NK-92 (cell line): Measurements from ENCODE around the gene FRMPD4.

Experiments
- DNase-seq: peaks from one replicate; lab custom pipeline; 2025; ENCODE audit not compliant: unreplicated experiment; lab: John Stamatoyannopoulos, UW

FRMPD4 gene

DNA sequence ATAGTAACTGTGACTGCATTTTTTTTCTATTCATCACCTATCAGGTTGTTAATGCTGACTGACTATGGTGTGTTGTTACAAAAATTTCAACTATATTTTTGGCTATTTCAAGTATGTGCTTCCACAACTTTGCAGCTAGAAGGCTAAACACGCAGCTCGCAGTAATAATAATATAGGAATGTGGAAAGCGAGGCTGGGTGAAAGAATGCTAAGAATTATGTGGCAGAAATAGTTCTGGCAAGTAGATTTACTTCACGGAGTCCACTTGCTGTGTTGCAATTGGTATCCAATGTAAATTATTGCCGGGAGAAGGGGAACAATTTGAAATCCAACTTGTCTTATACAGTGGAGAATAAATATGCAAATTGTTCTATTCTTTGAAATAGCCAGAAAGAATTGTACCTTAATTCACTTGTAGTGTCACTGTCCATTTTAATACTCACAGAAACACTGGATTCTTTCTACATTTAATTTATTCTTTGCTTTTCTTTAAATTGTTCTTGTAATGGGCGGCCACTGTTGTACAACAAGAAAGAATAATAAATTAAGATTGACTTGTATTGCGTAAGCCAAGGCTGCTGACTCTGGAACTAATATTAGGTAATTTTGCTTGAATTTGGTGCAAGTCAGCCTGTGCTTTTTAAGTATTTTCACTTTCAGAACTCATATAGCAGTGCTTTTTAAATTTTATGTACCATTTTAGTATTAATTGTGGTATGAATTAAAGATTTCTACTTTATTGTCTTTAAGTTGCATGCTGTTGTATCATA, 154.9 kb downstream of the FRMPD4 start:
- DNase-seq, result no peak

DNA sequence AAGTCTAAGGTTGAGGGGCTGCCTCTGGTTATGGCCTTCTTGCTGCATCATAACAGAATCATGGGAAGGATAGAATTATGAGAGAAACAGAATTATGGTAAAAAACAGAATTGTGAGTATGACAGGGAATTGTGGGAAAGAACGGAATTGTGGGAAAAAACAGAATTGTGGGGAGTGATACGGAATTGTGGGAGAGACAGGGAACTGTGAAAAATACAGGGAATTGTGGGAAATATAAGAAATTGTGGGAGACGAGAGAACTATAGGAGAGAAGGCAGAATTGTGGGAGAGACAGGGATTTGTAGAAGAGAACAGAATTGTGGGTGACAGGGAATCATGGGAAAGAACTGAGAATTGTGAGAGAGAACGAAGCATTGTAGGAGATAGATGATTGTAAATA, 159.1 kb downstream of the FRMPD4 start:
- DNase-seq, result no peak

DNA sequence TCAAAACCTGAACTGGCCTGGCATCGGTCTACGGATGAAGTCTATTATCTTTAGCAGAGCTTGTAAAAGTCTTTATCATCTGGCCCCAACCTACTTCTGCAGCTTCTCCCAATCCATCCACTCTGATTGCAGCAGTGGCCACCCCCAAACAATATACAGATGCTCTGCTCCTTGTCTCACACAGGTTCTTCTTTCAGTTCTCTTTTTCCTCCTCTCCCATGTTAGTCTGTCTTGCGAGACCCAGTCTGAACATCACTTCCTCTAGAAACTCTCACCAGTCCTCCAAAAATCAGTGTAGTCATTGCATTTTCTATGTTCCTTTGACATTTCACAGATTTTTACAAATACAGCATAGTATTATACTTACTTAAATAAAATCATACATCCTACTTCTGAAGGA, 163.0 kb downstream of the FRMPD4 start:
- no peak for DNase-seq

DNA sequence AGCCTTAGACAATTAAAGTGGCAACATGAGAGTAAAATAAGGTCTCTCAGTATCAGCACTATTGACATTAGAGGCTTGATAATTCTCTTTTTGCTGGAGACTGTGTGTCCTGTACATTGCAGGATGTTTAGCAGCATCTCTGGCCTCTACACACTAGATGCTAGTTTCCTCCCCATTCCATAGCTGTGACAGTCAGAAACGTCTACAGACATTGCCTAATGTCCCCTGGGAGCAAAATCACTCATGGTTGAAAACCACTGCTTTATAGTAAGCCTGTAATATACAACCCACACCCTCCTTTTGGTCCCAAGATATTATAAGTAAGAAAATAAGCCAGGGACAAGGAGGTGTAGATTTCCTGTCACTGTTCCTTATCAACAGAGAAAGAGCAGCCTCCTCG, 166.0 kb downstream of the FRMPD4 start:
- DNase-seq, result no peak

DNA sequence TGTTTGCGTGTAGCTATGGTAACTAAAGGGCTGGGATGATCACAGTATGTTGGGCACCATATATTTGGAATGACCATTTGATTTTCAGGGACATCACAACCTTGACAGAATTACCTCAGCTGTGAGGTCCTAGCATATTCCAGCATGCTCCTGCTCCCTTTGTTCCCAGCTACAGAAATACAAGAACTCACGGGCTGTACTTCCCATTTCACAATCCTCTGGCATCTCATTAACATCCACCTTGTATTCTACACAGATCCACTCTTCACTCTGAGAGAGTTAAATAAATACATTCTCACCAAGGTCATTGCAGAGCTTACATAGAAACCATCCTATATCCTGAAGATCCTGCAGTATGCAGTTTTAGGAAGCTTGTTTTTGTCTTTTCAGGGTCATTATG, 169.7 kb downstream of the FRMPD4 start:
- DNase-seq, result no peak

DNA sequence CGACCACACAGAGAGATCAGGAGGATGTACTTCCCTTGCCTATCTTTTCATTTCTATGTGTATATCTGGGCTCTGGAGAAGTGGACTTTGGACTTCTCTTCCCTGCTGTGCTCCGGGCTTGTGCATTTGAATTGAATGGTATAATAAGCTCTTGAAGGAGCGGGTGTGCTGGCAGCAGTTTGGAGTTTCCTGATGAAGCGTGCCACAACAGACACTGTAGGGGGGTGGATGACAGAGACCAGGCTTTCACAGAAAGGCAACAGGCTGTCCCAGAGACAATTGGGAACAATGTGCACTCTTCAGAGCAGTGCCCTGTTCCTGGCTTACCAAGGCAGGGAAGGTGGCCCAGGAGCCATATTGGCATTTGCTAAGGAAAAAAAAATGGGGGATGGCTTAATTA, 170.1 kb downstream of the FRMPD4 start:
- no peak for DNase-seq

DNA sequence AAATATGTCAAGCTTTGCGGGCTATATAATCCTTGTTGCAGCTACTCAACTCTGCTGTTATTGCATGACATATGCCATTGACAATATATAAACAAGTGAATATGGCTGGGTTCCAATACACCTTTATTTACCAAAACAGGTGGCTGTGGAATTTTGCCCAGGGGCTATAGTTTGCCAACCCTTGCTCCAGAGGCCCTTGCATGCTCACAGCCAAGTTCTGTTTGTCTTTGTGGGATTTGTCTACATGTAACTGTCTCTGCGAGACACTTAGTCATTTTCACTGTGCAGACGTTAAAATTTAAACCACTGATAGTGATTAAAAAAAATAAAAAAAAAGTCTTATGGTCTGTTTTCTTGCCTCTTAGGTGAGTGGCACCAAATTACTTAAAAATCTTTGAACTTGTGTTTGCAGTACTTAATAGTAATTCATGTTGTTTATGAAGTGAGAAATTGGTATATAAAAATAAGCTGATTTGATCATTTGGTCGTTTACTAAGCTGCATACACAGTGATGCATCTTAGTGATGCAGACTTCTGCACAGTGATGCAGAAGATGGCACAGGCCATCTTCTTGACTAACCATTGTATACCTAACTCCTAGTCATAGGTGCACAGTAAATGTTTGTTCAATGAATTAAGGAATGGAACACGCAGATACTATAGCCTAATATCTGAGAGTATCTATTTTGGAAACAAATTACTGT, 170.9 kb downstream of the FRMPD4 start:
- no peak for DNase-seq

DNA sequence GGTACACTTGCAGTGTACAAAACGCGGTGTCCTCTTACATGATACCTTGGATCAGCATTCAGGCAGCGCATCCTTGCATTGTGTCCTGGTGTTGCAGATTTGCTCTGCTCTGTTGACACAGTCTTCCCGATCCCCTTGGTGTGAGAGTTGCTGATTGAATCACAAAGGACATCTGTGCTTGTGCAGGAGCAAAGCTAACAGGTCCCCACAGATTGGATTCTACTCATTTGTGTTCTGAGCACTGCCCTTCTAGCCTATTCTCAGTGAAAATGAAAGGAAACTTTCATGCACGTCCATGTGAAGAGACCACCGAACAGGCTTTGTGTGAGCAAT, 171.4 kb downstream of the FRMPD4 start:
- no peak for DNase-seq

DNA sequence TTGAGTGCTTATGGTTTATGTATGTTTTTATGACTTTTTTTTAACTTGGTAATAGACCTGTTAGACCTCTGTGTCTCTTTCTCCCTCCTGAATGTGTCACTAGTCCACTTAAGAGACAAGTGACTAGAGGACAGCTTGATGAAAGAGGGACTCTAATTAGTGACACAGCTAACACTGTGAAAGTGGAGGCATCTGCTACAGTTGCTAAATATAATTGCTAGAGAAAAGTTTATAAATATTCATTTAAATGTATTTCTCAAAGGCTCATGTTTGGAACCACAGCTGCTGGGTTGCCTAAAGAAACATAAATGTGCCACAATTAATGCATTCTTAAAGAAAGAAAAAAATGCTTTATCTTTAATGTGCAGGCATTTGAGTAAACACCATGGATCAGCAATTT, 176.4 kb downstream of the FRMPD4 start:
- DNase-seq, result no peak

DNA sequence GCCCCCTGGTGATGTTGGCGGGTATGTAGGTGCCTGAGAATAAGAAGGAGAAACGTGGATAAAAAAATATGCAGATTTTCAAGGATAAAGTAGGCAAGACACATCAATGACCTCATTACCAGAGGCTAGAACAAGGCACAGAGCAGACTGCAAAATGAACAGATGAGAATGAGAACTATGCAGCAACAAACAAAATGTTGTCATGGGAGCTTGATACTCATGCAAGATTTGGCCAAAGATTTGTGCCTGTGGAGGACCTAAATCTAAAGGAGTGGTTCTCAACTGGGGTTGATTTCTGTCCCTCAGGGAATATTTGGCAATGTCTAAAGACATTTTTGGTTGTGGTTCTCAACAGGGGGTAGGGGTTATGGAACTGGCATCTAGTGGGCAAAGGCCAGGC, 177.3 kb downstream of the FRMPD4 start:
- DNase-seq, result no peak

DNA sequence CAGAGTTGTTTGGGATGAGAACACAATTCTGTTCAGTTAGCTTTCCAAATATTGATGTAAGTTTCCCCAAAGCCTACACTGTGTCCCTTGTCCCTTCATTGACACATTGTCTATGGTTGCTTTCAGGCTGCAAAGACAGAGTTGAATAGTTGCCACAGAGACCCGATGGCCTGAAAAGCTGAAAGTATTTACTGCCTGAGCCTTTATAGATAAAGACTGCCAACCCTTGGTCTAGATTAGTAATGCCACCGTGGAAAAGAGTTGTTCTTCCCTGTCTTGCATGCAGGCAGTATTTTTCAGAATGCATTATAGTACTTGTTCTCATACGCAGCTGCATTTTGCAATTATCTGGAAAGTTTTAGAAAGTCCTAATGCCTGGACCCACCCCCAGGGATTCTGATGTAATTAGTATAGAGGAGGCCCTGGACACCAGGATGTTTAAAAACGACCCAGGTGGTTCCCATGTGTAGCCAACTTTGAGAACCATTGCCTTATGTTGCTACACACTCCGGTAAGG, 180.8 kb downstream of the FRMPD4 start:
- no peak for DNase-seq

DNA sequence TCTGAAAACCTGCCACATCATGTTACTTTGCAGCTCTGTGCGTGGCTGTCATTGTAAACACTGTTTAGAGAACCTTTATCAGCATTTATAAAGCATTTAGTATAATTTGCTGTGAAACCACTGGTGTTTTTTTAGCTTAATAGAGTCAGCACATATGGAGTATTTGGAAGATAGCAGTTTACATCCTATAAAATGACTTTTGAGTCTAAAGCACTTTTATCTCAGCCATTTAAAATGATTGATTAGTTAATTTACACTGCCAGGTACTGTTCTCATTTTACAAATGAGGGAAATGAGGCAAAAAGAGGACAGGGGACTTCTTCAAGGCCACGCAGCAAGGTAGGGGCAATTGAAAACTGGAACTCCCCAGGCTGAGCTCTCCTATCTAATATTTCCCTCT, 181.7 kb downstream of the FRMPD4 start:
- DNase-seq, result no peak

DNA sequence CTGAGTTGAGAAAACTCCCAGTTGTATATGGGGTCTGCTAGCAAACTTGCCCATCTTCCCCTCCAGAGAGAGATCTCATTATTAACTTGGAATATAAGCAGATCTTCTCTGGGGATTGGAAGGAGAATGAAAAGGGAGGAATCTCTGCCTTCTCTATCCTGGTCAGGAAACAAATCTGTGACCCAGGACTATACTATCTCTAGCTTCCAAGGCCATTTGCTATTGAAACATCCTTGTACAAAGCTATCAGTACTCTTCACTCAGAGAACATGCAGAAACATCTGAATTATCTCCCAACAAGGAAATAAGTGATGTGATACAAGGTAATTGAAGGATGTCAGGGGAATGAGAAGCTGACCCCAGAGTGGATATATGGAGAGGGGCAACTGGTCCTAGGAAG, 183.8 kb downstream of the FRMPD4 start:
- DNase-seq, result no peak

DNA sequence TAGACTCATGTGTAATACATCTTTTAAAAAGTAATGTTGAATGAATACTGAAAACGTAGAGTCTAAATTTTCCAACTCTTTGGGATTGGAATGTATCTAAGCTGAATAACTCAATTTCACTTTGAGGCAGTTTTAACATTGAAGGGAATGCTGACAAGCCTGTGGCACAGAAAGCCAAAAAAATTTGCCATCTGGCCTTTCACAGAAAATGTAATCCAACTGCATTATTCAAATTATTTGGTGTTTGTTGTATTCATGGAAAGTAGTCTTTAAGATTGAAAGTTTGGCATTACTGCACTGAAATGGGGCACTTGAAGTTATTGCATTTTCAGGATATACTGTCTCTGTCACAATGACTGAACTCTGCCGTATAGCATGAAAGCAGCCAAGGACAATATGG, 186.9 kb downstream of the FRMPD4 start:
- no peak for DNase-seq

DNA sequence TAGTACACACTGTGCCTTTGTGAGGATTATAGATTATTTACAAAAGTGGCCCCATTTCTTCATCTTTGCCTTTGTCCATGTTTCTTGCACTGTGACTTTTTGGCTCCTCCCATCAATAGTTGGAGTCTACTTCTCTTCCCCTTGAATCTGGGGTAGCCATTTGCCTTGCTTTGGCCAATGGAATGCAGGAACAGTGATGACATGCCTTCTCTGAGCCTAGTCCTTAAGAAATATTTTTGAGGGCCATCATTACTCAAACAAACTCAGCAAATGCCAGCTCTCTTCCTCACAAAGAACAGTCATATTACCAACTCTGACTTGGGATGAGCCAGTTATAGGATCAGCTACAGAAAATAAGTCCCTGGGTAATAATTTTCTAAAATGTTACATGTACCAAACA, 189.6 kb downstream of the FRMPD4 start:
- no peak for DNase-seq

DNA sequence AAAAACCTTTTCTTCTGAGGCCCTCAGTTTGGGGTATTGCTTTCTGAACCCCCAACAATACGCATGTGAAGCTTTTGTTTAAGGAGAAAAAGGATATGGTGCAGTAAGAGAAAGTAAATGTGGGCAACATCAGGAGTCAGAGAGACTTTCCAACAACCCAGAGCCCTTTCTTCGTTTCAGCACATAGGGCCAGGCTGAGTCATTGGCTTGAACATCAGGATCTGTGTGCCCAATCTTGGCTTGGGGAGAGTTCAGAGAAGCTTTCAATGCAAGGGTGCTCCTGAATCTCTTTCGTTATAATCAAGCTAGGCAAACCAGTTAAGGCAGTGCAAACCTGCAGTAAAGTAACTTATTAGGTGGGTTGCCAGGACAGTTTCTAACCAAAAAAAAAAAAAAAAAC, 191.2 kb downstream of the FRMPD4 start:
- no peak for DNase-seq

DNA sequence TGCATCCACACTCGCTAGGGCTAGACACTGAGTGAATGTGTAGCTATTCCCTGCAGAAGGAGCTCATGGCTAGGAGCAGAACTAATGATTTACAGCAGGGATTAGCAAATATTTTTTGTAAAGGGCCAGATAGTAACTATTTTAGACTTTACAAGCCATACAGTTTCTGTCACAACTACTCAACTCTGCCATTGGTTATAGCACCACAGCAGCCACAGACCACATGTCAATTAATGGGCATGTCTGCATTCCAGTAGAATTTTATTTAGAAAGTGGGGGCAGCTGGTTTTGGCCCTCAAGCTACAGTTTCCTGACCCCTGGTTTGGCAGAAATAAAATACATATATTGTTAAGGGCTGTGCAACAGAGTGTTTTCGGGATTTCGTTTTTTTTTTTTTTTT, 192.6 kb downstream of the FRMPD4 start:
- DNase-seq, result no peak

DNA sequence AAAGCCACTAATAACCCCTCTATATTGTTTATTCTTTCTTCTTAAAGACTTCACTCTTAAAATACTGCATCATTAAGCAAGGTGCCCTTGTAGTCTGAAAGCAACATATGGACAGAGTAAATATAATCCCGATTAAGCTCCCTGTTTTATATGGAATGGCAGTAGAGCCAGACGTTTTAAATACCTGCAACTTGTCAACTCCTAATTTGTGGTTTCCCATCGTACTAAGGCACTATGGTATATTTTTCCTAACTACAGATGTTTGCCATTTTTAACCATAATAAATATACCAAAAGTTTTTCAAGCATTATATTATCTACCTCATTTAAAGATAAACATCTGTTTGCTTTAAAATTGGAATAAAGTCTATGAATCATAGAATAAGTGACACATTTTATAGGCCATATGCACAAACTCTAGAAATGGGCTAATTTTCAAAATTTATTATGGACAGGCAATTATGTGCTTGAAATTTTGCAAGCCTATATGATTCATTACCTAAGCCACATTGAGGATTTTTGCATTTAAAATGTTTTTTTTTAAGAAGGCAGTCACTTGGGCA, 194.6 kb downstream of the FRMPD4 start:
- DNase-seq, result no peak

DNA sequence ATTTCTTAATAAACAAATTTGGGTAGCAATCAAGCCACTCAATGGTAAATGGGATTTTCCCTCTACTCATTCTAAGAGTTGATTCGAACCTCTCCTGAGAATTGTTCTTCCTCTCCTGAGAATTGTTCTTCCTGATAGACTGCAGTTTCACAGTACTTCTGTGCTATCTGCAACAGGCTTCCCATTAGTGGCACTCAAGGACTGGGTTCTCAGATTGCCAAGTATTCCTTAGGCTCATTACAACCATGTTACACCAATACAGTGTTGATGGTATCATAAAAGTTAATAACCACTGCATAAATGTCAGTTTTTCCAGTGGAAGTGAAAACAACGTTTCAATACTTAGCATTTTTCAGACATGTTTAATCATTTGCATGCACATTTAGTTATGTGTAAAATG, 201.6 kb downstream of the FRMPD4 start:
- DNase-seq, result no peak

DNA sequence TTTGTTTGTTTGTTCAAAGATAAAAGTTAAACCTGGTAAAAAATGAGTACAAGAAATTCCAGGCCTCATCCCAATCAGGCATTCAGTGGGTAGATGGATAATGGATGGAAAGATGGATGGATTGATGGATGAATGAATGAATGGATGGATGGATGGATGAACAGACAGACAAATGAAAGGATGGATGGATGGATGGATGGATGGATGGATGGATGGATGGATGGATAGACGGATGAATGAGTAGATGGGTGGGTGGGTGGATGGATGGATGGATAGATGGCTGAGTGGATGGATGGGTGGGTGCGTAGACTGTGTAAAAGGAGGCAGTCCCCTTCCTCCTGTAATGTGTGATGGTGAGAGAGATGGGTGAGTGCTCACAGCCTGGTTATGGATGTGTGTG, 206.7 kb downstream of the FRMPD4 start:
- no peak for DNase-seq

DNA sequence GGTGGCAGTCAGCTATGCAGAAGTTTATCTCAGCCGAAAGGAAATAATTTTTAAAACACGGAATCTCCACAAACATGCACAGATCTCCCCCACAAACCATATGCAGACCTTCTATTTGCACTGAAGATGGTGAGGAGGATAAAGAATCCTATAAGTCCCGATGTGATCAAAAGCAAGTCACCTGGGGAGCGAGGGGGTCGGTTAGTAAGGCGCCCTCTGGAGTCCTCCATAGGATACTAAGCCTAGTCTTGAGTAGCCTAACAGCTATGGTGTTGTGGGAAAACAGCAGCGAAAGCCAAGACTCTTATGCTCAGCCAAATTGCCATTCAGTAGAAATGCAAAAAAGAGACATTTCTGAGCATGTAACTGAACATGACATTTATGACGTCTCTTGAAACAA, 210.9 kb downstream of the FRMPD4 start:
- DNase-seq, result no peak

DNA sequence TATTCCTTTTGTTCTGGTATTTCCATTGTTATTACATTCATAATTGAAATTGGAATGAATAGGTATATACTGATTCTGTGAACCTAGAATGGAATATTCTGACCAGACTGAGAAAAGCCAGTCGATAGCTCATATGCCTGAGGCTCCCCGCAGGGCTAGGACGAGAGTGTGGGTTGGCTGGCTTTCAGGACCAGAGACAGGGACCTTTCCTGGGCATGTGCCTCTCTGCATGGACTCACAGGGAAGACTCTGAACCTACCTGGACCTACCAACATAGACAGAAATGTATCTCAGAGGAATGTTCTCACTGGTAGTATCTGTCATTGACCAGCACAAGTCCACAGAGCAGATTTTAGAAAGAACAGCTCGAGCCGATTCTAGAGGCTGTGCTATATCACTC, 214.6 kb downstream of the FRMPD4 start:
- DNase-seq, result no peak
